K562 (cell line): ENCODE data around the gene ODF4. TPM values are rescaled to one million over a fixed set of nuclear protein-coding genes. Genes with fewer than 3 reads are reported as not detected.
A peak's percentile ranks its signal among the peaks of the same experiment; 100 is the strongest.

ENCODE experiments used
- GABPB1 ChIP-seq: sonication (generic); formaldehyde crosslinking; IDR thresholded peaks from 2 replicates; pipeline ENCODE4 v1.8.0; 2022; ENCODE audit warnings: mild to moderate bottlenecking, missing genetic modification reagents
- GTF3C2 ChIP-seq: IDR thresholded peaks from 3 replicates; pipeline ENCODE4 v1.6.1; 2011; ENCODE audit warnings: borderline replicate concordance, mild to moderate bottlenecking, moderate library complexity; ENCODE audit not compliant: insufficient read length; ENCODE audit errors: extremely low read depth
- HNRNPLL ChIP-seq: fragments of 200-400 bp; formaldehyde crosslinking; IDR thresholded peaks from 2 replicates; pipeline ENCODE4 v1.6.1; 2017; ENCODE audit warnings: low read length, low read depth, mild to moderate bottlenecking; ENCODE audit not compliant: poor library complexity, severe bottlenecking
- KLF10 ChIP-seq: fragments of 250-450 bp; sonication (Bioruptor Pico); IDR thresholded peaks from 2 replicates; pipeline ENCODE4 v1.6.1; 2021; ENCODE audit warnings: matching md5 sums
- MAFG ChIP-seq: fragments of 450-650 bp; conservative IDR thresholded peaks from 2 replicates; pipeline ENCODE4 v1.6.1; 2016; ENCODE audit warnings: missing genetic modification characterization, missing compliant biosample characterization
- NFYB ChIP-seq: IDR thresholded peaks from 2 replicates; pipeline ENCODE4 v1.6.1; 2011; ENCODE audit warnings: mild to moderate bottlenecking, moderate library complexity; ENCODE audit not compliant: insufficient read length; ENCODE audit errors: extremely low read depth
- NONO ChIP-seq, 2 experiments: fragments of 200-400 bp in 1 of 2; fragments of 450-650 bp in 1 of 2; formaldehyde crosslinking in 1 of 2; IDR thresholded peaks; 2 replicates each; pipeline ENCODE4 v1.6.1; 2017; ENCODE audit warnings: low read depth in 2 of 2, mild to moderate bottlenecking in 2 of 2, moderate library complexity in 2 of 2, low read length in 1 of 2
- NR2C2 ChIP-seq, 2 experiments: fragments of 200-800 bp in 1 of 2; sonication (Bioruptor generic) in 1 of 2; sonication (generic) in 1 of 2; formaldehyde crosslinking in 1 of 2; IDR thresholded peaks; 2 replicates each; pipeline versions ENCODE4 v1.6.1 to v1.8.0; 2016 to 2022; ENCODE audit warnings: mild to moderate bottlenecking in 1 of 2, missing compliant biosample characterization in 1 of 2, missing genetic modification characterization in 1 of 2, missing genetic modification reagents in 1 of 2
- PML ChIP-seq: IDR thresholded peaks from 2 replicates; pipeline ENCODE4 v1.6.1; 2012; ENCODE audit warnings: low read length, inconsistent platforms
- RNF2 ChIP-seq: sonication (generic); IDR thresholded peaks from 2 replicates; pipeline ENCODE4 v1.6.1; 2016
- RUNX1 ChIP-seq: sonication (generic); IDR thresholded peaks from 2 replicates; pipeline ENCODE4 v1.6.1; 2016; ENCODE audit warnings: antibody characterized with exemption, low read depth
- SMAD3 ChIP-seq: fragments of 450-650 bp; formaldehyde crosslinking; conservative IDR thresholded peaks from 2 replicates; pipeline ENCODE4 v1.4.0; 2020; ENCODE audit warnings: mild to moderate bottlenecking
- TEAD4 ChIP-seq, 2 experiments: sonication (generic) in 1 of 2; formaldehyde crosslinking in 1 of 2; IDR thresholded peaks; 2 replicates each; pipeline versions ENCODE4 v1.6.1 to v1.8.0; 2012 to 2022; ENCODE audit warnings: borderline replicate concordance in 1 of 2, inconsistent platforms in 1 of 2, low read length in 1 of 2, mild to moderate bottlenecking in 1 of 2, missing genetic modification reagents in 1 of 2
- TFE3 ChIP-seq: fragments of 450-650 bp; formaldehyde crosslinking; IDR thresholded peaks from 2 replicates; pipeline ENCODE4 v1.4.0; 2020; ENCODE audit warnings: mild to moderate bottlenecking, mixed read lengths
- ZBTB2 ChIP-seq: fragments of 450-650 bp; IDR thresholded peaks from 2 replicates; pipeline ENCODE4 v1.6.1; 2016; ENCODE audit warnings: antibody characterized with exemption
- ZFP91 ChIP-seq: sonication (generic); formaldehyde crosslinking; IDR thresholded peaks from 2 replicates; pipeline ENCODE4 v1.8.0; 2022; ENCODE audit warnings: mild to moderate bottlenecking, missing genetic modification reagents
- ZNF324 ChIP-seq: fragments of 250-450 bp; sonication (Bioruptor Pico); IDR thresholded peaks from 2 replicates; pipeline ENCODE4 v1.4.0; 2020; ENCODE audit warnings: mild to moderate bottlenecking
- ZNF584 ChIP-seq: fragments of 200-800 bp; sonication (Bioruptor generic); IDR thresholded peaks from 2 replicates; pipeline ENCODE4 v1.6.1; 2016; ENCODE audit warnings: low read depth, mild to moderate bottlenecking, missing genetic modification characterization, missing compliant biosample characterization
- ZNF695 ChIP-seq: fragments of 450-650 bp; formaldehyde crosslinking; IDR thresholded peaks from 2 replicates; pipeline ENCODE4 v1.4.0; 2020; ENCODE audit warnings: mild to moderate bottlenecking, moderate library complexity
- polyA plus RNA-seq, 8 experiments: library from polyadenylated mRNA; depleted of rRNA in 4 of 8; stranded (reverse) in 5 of 8; unstranded in 3 of 8; fragments of >200 nt; fragmentation: Nextera tagmentation in 2 of 8; fragmentation: Illumina TruSeq in 1 of 8; extraction: Ambion mirVana in 2 of 8; extraction: Trizol in 1 of 8; gene quantifications; 2 replicates each; pipeline versions ENCODE4 v1.2.1 to v1.2.3, GENCODE V29; 2011 to 2014; ENCODE audit warnings: inconsistent platforms in 1 of 8, missing spikeins in 1 of 8
- total RNA-seq, 7 experiments: library from RNA; depleted of rRNA in 6 of 7; stranded (reverse); fragments of >200 nt in 6 of 7; fragmentation: Illumina TruSeq in 2 of 7; extraction: Trizol in 2 of 7; gene quantifications; 2 replicates each; pipeline versions ENCODE4 v1.2.1 to v1.2.3, GENCODE V29; 2011 to 2021; ENCODE audit warnings: low replicate concordance in 1 of 7

The ODF4 gene
- total and polyA plus RNA-seq, 9 of the 15 experiments (the other 6 are each of a cell fraction or from before 2014, with no cell fraction given) = not detected

GRCh38 chr17:8376271-8377067, 36.8 kb downstream of the ODF4 start, which contains the start of gene KRABD2 (continued):
- peak; percentile 79; the same call in 1 of the 2 replicates for TF ChIP-seq SMAD3 (CRISPR knock-in tag)
- TF ChIP-seq GTF3C2 = no peak
- TF ChIP-seq ZBTB2 = no peak
- no peak for TF ChIP-seq KLF10
- no peak for TF ChIP-seq ZFP91
- no peak for TF ChIP-seq NONO (IDR thresholded peaks at IDR 0.05; ENCODE audit: low read depth in 2 of 2, low read length in 1 of 2)
- no peak; the same call in 1 of the 2 replicates for TF ChIP-seq ZNF695
- no peak for TF ChIP-seq TFE3 (CRISPR knock-in tag)
- TF ChIP-seq PML = peak; percentile 66; the same call in 1 of the 2 replicates
- peak; percentile 47; the same call in 1 of the 2 replicates for TF ChIP-seq GABPB1 (CRISPR knock-in tag)
- peak; percentile 83 for TF ChIP-seq HNRNPLL
- no peak for TF ChIP-seq NR2C2 (CRISPR knock-in tag; IDR thresholded peaks at IDR 0.05)
- TF ChIP-seq NR2C2 (tag; IDR thresholded peaks at IDR 0.05) = no peak
- no peak for TF ChIP-seq ZNF324 (CRISPR knock-in tag)
- TF ChIP-seq ZNF584 (CRISPR knock-in tag) = no peak
- TF ChIP-seq RUNX1 = no peak
- TF ChIP-seq RNF2 = no peak
- TF ChIP-seq TEAD4 (IDR thresholded peaks at IDR 0.05; ENCODE audit: low read length) = 0 out of 2 replicates have a peak, but pooled peaks have one; percentile 19
- TF ChIP-seq TEAD4 (CRISPR knock-in tag; IDR thresholded peaks at IDR 0.05; ENCODE audit: borderline replicate concordance) = no peak
- no peak for TF ChIP-seq MAFG
- TF ChIP-seq NFYB = no peak
